GM19467 (cell line): Measurements from ENCODE around the gene FXYD4.

Experiments used
- ATAC-seq: cut with Tn5 transposase; IDR thresholded peaks from one replicate; pipeline ENCODE4 v1.9.1; 2021; ENCODE audit warnings: mild to moderate bottlenecking, moderate library complexity; ENCODE audit not compliant: unreplicated experiment

FXYD4 gene

GRCh38 chr10:43343126-43343525 lies 28.3 kb upstream of the FXYD4 start:
- no peak for ATAC-seq

DNA sequence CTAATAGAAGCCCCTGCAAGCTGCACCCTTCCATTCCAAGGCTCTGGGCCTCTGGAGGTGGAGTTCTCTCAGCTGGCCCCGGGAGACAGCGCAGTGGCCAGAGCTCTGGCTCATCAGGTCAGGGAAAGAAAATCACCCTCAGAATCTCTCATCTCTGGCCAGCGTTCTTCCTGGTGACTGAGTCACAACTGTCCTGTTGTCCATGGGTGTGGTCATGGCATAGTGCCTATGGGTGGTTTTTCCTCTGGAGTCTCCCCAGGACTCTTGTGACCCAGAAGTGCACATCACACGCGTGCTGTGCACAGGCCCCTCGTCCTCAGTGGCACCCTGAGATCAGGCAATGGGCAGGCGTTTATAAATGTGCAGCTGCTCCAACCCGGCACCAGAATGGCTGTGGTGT lies 27.4 kb upstream of the FXYD4 start:
- no peak for ATAC-seq

- no peak for ATAC-seq
Observed at GRCh38 chr10:43347997-43348396, 23.4 kb upstream of the FXYD4 start.

DNA sequence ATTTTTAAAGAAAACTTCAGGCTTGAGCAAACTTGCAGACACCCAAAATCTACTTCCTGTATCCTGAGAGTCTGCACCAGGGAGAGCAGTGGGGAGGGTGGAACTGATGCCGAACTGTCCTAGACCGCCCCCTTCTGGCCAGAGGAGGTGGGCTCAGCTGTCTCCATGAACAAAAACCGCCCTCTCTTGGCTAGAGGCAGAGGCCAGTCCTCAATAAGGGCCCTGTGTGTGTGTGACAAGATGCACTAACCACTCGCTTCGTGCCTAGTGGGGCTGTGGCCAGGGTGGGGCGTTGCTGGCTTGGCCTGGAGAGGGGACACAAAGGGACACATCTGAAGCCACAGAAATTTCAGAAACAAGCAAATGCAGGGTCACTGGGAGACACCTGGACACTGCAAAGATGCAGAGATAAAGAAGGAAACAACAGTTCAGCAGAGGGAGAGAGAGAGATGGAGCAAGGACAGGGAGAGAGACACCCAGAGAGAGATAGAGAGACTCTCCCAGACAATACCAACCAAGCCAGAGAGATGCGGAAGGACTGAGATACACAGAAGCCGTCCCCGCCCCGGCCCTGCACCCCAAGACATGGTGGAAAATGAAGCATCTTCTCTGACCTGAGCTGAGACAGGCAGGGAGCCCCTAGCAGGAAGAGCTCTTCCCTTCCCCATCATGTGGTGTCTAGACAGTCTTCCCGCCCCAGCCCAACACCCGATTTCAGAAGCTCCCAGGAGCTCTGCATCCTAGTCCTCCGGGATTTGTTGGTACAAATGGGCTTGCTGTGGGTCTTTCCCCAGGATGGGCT lies 22.7 kb upstream of the FXYD4 start:
- ATAC-seq = peak; percentile 99

GRCh38 chr10:43350156-43350555 lies 21.3 kb upstream of the FXYD4 start:
- no peak for ATAC-seq

DNA sequence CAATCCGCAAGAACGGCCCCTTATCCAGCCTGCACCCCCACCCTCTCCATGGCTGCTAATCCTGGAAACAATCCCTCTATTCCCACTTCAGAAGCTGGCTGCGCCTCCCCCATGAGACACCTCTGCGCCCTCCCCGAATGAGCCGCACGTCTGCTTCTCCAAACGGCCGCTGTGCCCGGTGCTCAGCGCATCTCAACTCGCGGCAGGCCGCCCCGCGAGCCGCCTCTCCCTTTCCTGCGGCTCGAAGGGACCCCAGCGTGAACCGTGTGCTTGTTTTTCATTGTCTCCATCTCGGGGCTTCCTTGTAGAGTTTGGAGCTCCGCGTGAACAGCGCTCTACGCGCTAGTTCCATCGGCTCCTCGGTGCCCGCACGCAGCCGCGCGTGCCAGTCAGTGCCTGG lies 20.8 kb upstream of the FXYD4 start:
- no peak for ATAC-seq

- ATAC-seq = no peak
Observed at GRCh38 chr10:43351301-43351700, 20.1 kb upstream of the FXYD4 start.

- no peak for ATAC-seq
Observed at GRCh38 chr10:43352951-43353350, 18.5 kb upstream of the FXYD4 start.

GRCh38 chr10:43353495-43354329 lies 17.7 kb upstream of the FXYD4 start:
- ATAC-seq = no peak

- no peak for ATAC-seq
Observed at GRCh38 chr10:43354330-43354635, 17.2 kb upstream of the FXYD4 start.

- no peak for ATAC-seq
Observed at GRCh38 chr10:43354879-43355380, 16.5 kb upstream of the FXYD4 start.

DNA sequence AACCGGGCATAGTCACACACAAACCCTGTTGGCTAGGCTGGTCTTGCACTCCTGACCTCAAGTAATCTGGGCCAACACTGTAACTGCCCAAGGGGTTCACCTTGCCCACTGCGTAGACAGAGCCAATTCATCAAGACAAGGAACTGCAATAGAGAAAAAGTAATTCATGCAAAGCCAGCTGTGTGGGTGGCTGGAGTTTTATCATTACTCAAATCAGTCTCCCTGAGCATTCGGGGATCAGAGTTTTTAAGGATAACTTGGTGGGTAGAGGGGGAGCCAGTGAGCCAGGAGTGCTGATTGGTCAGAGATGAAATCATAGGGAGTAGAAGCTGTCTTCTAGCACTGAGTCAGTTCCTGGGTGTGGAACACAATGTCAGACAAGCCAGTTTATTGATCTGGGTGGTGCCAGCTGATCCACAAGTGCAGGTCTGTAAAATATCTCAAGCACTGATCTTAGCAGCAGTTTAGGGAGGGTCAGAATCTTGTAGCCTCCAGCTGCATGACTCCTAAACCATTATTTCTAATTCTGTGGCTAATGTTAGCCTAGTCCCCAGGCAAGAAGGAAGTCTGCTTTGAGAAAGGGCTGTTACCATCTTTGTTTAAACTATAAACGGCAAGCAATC lies 15.6 kb upstream of the FXYD4 start:
- no peak for ATAC-seq

DNA sequence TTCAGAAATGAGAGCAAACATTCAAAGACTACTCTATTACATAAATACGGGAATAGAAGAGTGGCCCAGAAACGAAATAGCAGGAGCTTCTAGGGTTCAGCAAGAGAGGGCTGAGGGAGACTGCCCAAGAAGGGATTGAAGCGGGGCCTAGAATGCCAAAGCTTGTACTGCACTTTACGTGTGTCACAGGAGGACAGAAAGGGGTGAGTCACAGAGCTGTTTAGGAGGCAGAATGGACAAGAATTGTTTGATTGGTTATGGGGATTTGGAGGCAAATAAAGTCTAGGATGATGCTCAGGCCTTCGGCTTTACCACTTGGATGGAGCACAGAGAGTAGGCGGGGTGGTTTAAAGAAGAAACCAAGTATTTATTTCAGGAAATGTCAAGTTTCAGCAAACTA lies 11.3 kb upstream of the FXYD4 start:
- no peak for ATAC-seq

DNA sequence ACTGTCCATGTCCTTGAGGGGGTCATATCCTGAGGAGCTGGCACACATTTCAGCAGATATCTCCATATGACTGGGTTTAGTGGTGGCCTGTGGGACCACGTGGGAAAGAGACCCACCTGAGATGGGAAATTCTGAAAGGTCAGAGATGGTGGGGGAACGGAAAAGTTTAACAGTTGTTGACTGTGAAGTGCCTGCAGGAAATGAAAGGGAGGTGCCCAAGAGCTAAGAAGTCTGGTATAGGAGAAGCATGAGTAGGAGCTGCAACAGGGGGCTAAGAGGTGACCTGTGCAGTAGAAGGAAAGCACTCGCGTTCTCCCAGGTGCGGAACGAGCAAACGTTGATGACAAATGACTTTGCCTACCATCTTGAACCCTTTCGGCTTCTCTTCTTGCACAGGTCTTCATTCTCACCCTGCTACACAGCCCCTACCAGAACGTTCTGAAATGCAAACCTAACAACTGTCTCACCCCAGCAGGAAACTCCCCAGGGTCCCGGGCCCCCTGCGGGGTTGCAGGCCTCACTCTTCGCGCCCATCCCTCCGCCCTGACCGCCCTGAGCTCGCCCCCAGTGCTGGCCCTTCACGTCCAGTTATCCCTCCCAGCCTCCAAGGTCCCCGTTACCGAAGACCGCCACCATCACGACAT lies 9.8 kb upstream of the FXYD4 start:
- no peak for ATAC-seq

DNA sequence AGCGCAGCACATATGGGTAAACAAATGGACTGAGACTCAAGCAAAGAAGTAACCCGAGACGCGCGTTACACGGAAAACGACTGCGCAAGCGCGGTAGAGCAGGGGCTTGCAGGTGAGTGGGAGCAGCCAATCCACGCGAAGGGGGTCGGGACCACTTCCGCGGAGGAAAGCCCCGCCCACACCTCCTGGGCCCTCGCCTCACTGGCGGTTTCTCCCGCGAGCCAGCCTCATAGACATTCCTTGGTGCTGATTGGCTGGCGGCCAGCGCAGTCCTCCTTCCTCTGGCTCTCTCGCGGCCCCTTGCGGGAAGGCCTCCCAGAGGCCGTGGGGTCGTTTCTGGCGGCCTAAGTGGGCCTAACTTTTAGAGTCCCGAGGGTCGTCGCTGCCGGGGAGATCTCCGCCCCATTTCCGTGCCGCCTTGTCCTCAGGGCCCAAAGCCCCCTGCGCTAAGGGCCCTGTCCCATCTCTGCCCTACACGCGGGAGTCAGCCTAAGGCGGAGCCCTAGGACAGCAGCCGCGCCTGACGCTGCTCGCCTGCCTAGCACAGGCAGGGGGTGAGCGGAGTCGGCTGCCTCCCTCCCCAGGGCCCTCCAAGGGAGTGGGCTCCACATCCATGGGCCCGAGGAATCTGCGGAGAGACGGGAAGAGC lies 9.1 kb upstream of the FXYD4 start:
- ATAC-seq = peak; percentile 97

GRCh38 chr10:43365001-43365400 lies 6.4 kb upstream of the FXYD4 start:
- ATAC-seq = no peak

GRCh38 chr10:43369921-43370320 lies 1.5 kb upstream of the FXYD4 start:
- ATAC-seq = no peak

GRCh38 chr10:43370671-43371215 lies 693 bp upstream of the FXYD4 start:
- ATAC-seq = no peak

GRCh38 chr10:43372765-43373361 lies 1.4 kb downstream of the FXYD4 start:
- no peak for ATAC-seq

- ATAC-seq = no peak
Observed at GRCh38 chr10:43373461-43373860, 2.0 kb downstream of the FXYD4 start.
